Endometrial microvascular endothelial cells (primary cell): Measurements from ENCODE around the gene TMEM198. TPM values are rescaled to one million over a fixed set of nuclear protein-coding genes. Genes with fewer than 3 reads are reported as not detected.

Experiments
- in situ Hi-C: cut with HindIII; loops from 2 replicates; pipeline ENCODE4 v1.10.0; 2017; ENCODE audit warnings: low sequenced_read_pairs, low pct_unique_long_range_greater_than_20kb; ENCODE audit errors: inconsistent ontology term
- total RNA-seq: library from RNA; depleted of rRNA; stranded (reverse); fragments of >200 nt; gene quantifications from one replicate; pipeline ENCODE4 v1.2.3, GENCODE V29; 2015; ENCODE audit errors: inconsistent ontology term

TMEM198 gene
- total RNA-seq, 1 donor from 2014 or later: not detected

- in situ Hi-C loops: no loop called here
Measured at GRCh38 chr2:219522111-219523030, 21.5 kb upstream of the TMEM198 start.

- in situ Hi-C loops: no loop called here
Measured at GRCh38 chr2:219523031-219523671, 20.7 kb upstream of the TMEM198 start.

GRCh38 chr2:219524817-219525216 lies 19.0 kb upstream of the TMEM198 start:
- in situ Hi-C loops: no loop called here

- in situ Hi-C loops: no loop called here
Measured at GRCh38 chr2:219525533-219526232, 18.1 kb upstream of the TMEM198 start.

GRCh38 chr2:219526320-219527075 lies 17.3 kb upstream of the TMEM198 start:
- in situ Hi-C loops: no loop called here

- in situ Hi-C loops: no loop called here
Measured at GRCh38 chr2:219527076-219527394, 16.8 kb upstream of the TMEM198 start.

GRCh38 chr2:219527472-219527871 lies 16.4 kb upstream of the TMEM198 start:
- in situ Hi-C loops: no loop called here

GRCh38 chr2:219530048-219530963 lies 13.5 kb upstream of the TMEM198 start:
- in situ Hi-C loops: no loop called here

GRCh38 chr2:219531639-219532377 lies 12.0 kb upstream of the TMEM198 start:
- in situ Hi-C loops: no loop called here

- in situ Hi-C loops: no loop called here
Measured at GRCh38 chr2:219532378-219532649, 11.5 kb upstream of the TMEM198 start.

- in situ Hi-C loops: no loop called here
Measured at GRCh38 chr2:219533930-219534661, 9.7 kb upstream of the TMEM198 start.

- in situ Hi-C loops: no loop called here
Measured at GRCh38 chr2:219536425-219536824, 7.4 kb upstream of the TMEM198 start.

- in situ Hi-C loops: no loop called here
Measured at GRCh38 chr2:219536967-219537366, 6.9 kb upstream of the TMEM198 start.

- in situ Hi-C loops: no loop called here
Measured at GRCh38 chr2:219537657-219538488, 6.0 kb upstream of the TMEM198 start.

GRCh38 chr2:219538504-219538951 lies 5.3 kb upstream of the TMEM198 start:
- in situ Hi-C loops: no loop called here
